GM08714 (cell line): ENCODE results near the gene THSD7A.

Experiments
- H3K4me3 ChIP-seq: fragments of 200-500 bp; sonication (Bioruptor generic); 2 replicates; pipeline ENCODE4 v1.5.1; 2014; ENCODE audit warnings: mild to moderate bottlenecking, low read length, inconsistent platforms
- ZNF274 ChIP-seq: IDR thresholded peaks from 2 replicates; pipeline ENCODE4 v1.6.1; 2012; ENCODE audit warnings: mild to moderate bottlenecking, low read depth, low read length

The THSD7A gene

GRCh38 chr7:11748884-11749283, 83.1 kb downstream of the THSD7A start:
- H3K4me3 ChIP-seq = no peak overlapping the region
- TF ChIP-seq ZNF274 = no peak

DNA sequence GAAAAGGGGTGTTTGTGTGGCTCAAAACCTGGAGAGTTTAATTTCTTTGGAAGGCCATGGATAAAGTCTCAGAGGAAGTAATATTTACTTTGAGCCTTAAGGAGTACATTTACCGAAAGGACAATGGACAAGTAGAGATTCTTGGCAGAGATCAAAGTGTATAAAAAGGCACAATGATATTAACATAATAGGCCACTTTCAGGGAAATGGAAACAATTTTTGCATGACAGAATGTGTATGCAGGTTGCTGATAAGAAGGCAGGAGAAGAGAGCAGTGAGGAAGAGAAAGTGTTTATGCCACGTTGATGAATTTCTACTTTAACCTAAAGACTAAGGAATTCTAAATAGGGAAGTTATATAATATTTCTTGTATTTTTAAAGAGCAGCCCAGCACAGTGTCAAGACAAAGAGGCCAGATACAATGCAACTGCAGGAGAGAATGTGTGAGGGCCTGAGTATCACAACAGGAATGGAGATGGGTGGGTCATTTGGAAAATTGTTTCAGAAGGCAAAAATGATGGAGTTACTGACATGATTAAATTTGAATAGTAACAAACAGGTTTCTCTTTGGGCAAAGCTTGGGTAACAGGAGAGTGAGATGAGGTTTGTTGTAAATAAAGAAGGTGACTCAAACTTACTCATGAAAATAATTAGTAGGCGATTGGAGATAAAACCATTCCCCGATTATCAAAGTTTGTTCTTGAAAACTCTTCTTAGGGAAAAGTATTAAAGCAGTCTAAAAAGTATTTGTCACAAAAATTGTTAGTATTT, 84.1 kb downstream of the THSD7A start:
- H3K4me3 ChIP-seq = no peak overlapping the region
- TF ChIP-seq ZNF274 = no peak

GRCh38 chr7:11746591-11746990, 85.4 kb downstream of the THSD7A start:
- TF ChIP-seq ZNF274 = no peak

DNA sequence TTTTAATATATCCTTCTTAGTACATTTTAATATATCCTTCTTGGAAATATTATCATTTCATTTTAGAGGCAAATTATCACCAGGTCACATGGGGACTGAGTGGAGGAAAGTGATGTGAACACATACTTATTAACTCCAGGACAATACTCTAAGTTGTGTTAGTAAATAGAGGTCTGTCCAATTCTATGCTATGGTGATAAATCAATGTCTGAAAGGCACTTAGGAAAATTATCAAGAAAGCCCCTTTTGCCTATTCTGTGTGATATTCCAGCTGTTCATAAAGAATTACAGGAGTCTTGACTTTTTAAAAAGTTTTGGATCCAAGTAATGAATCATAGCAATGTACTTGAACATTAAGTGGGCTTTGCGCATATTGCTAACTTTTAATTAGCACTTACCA, 88.5 kb downstream of the THSD7A start:
- no peak for TF ChIP-seq ZNF274
- H3K4me3 ChIP-seq = no peak overlapping the region

More at GRCh38 chr7:11746591-11746990, 85.4 kb downstream of the THSD7A start:
- no peak overlapping the region for H3K4me3 ChIP-seq

DNA sequence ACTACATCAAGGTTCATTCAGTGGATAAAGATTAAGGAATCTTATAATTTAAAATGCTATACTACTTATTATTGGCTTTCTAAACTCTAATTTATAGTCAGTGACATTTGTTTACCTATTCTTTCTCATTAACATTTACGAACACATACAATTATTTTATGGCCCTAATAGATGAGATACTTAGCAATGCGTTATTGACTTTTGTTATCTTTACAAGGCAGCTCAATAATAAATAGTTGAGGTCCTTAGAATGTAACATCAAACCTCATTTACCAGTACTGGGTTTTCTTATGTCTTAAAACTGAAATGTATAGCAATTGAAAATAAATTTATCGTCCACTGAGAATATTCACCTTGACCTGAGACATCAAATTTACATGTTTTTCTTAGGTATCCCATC, 89.0 kb downstream of the THSD7A start:
- TF ChIP-seq ZNF274 = no peak
- H3K4me3 ChIP-seq = no peak overlapping the region

DNA sequence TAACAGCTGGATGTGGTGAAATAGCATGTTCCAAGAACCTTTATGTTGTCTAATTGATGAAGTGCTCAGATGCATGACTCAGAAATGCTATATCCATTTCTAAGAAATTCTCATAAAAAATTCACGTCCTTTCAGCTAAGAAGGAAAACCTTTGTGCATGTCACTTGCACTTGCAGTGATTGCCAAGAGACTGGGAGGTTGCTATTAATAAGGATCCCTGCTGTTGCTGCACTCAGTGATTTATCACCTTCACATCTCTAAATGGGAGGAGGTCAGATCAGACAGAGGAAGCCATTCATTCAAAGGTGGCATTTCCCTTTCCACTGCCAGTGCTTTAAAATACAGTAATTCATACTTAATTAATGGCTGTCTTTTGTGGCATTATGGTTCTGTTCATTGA, 89.5 kb downstream of the THSD7A start:
- H3K4me3 ChIP-seq = no peak overlapping the region
- TF ChIP-seq ZNF274 = no peak

GRCh38 chr7:11737723-11738122, 94.3 kb downstream of the THSD7A start:
- TF ChIP-seq ZNF274 = no peak
- no peak overlapping the region for H3K4me3 ChIP-seq

- H3K4me3 ChIP-seq = no peak overlapping the region
- no peak for TF ChIP-seq ZNF274
Measured at GRCh38 chr7:11732207-11732606, 99.8 kb downstream of the THSD7A start.

DNA sequence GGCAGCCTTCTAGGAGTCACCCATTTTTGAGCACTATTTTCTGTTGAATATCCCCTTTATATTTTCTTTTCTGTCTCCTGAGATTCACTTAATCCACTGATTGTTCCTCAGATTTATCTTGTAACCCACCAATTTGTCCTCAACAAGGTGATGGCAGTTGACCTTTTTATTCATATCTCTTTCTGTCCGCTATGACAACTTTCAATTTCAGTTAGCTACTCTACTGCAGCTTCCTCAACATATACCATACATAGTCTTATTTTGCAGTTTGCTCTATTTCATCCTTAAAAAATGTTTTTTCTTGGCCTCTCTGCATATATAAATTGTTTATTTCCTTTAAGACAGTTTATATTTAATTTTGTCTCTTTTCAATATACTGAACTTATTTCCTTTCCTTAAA, 101.3 kb downstream of the THSD7A start:
- TF ChIP-seq ZNF274 = no peak
- H3K4me3 ChIP-seq = no peak overlapping the region

GRCh38 chr7:11727864-11728263, 104.1 kb downstream of the THSD7A start:
- no peak overlapping the region for H3K4me3 ChIP-seq

GRCh38 chr7:11726794-11727155, 105.2 kb downstream of the THSD7A start:
- no peak overlapping the region for H3K4me3 ChIP-seq
- no peak for TF ChIP-seq ZNF274

More at GRCh38 chr7:11727864-11728263, 104.1 kb downstream of the THSD7A start:
- TF ChIP-seq ZNF274 = no peak

DNA sequence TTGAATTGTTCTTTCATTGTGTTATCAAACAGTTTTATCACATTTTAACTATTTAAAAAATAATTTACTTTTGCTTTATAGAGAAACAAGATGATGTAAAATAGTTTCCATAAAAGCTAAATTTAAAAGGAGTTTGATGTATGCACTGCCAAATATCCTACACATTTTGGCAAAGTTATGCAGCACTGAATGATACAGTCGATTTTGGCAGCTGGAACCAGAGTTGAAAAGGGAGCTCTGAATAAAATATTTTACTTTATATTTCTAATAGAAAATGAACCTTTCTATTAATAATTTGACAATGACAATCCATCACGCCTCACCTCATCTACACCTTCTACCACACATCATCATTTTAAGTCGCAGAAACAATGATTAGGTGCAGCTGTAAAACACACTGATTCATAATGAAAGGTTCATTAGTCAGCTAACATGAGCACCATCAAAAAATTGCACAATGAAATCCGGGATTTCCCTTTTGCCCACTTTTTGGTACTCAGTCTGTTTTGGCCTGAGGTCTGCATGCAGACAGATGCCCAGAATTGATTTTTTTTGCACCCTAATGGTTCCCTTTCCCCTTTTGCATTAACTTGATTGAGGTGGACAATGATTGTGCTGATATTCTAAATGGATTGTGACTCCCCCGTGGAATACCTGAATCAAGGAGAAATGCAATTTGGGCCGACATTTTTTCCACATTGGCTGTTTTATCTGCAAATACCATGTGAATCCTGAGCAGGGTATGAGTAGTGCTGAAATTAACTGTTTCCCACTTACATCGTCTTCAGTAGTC, 105.8 kb downstream of the THSD7A start:
- H3K4me3 ChIP-seq = no peak overlapping the region
- no peak for TF ChIP-seq ZNF274

DNA sequence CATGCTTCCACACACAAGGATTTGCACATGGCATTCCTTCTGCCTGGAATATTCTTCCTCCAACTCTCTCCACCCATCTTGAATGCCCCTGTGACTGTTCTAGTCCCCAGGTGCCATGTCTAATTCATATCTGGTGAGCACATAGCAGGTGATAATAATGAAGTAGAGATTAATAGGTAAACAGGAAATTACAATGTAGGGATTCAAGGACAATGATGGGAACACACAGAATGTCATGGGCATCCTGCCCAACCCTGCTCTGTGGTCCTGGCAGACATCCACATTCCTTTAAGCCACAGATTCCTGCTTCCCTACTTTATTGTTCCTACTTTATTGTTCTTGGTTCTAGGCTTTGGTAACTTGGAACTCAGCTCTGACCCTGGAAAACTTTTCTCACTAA, 115.8 kb downstream of the THSD7A start:
- H3K4me3 ChIP-seq = no peak overlapping the region
- TF ChIP-seq ZNF274 = no peak

GRCh38 chr7:11714676-11715075, 117.3 kb downstream of the THSD7A start:
- H3K4me3 ChIP-seq = no peak overlapping the region
- TF ChIP-seq ZNF274 = no peak

DNA sequence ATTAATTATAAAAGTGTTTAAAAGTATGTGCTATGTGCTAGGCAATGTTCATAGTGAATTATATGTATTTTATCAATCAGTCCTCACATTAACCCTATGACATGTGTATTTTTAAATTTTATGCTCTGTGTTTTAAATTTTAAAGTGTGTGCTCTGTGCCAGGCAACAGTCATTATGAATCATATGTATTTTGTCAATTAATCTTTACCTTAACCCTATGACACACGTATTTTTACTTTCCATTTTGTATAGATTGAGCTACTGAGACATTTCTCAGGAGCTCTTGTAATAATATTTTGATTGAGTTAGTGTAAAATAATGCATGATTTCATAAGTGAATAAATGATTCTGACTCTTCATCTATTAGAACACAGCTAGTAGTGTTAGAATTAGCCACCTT, 117.8 kb downstream of the THSD7A start:
- TF ChIP-seq ZNF274 = no peak
- no peak overlapping the region for H3K4me3 ChIP-seq
